Hepatic stellate cell (primary cell): ENCODE measurements around the gene TBCB.

Experiments
- DNase-seq: peaks from one replicate; pipeline ENCODE4 v3.0.0; 2011; ENCODE audit warnings: low spot score

The TBCB gene

DNA sequence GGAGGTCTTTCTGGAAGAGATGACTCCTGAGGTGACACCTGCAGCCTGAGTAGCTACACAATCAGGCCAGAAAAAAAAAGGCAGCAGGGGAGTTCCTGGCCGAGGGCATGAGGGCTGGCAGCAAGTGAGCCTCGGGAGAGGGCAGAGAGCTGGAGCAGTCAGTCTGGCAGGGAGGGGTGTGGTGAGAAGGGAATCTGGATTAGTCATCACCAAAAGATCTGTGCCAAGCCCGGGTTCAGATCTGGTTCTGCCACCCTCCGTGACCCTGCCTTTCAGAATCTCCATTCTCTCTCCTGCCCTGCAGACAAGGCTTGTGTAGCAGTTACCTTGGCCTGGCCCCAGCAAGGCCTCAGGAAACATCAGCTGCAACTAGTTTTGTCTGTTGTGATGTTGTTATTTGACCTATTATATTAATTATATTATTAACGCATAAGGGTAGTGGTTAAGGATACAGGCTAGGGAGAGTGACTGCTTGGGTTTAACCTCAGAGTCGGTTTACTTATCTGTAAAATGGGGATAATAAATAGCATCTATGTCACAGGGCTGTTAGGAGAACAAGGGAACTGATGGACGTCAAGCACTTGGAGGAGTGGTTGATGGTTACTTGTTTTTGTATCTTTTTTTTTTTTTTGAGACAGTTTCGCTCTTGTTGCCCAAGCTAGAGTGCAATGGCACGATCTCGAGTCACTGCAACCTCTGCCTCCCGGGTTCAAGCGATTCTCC, 21.9 kb downstream of the TBCB start:
- DNase-seq: peak; percentile 71

DNA sequence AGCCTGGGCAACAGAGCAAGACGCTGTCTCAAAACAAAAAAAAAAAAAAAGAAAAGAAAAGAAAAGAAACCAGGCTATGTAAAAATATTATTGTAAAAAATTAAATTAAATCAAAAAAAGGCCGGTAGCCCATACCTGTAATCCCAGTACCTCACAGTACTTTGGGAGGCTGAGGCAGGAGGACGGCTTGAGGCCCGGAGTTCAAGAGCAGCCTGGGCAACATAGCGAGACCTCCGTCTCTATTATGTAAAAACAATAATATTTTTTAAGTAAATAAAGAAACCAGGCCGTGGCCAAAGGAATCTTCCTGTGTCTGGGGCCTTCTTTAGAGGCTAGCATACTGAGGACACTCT, 23.8 kb downstream of the TBCB start:
- no peak for DNase-seq

DNA sequence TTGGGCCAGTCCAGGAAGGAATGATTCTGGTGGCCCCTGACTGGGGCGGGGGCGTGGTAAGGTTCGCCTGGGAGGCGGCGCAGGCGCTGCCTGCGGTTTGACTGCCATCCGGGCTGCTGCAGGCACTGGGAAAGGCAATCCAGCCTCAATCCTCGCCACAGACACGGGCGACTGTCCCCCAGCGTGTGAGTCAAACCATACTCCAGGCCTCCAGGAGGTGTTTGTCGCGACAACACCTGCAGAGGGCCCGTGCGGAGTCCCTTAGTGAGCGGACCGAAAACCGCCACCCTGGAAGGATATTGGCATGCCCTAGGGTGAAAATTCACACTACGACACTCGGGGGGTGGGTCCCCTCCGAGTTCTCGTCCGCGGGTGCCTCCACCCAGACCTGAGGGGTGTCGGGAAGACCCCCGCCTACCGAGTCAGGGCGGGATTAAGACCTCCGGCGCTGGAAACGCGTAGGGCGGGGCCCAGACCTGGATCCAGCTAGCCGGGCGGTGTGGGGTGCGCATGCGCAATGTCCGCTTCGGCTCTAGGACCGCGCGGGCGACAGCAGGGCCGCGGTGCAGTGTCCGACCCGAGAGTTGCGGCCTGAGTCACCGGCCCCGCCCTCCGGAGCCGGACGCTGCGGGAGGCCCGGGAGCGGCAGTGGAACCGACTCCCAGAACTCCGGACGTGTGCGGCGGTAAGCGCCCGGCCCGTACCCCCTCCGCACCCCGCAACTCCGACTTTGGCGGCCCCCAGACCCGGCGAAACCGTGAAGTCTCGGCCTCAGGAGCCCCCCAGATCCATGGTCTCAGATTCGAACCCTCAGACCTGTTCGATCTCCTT, 24.4 kb downstream of the TBCB start, which contains the start of gene CAPNS1:
Gene CAPNS1 (plus strand): TSS at position 594 of the 831 bp plus-strand sequence. CDS start 946 bp downstream, outside the sequence.
- peak; percentile 98 for DNase-seq

DNA sequence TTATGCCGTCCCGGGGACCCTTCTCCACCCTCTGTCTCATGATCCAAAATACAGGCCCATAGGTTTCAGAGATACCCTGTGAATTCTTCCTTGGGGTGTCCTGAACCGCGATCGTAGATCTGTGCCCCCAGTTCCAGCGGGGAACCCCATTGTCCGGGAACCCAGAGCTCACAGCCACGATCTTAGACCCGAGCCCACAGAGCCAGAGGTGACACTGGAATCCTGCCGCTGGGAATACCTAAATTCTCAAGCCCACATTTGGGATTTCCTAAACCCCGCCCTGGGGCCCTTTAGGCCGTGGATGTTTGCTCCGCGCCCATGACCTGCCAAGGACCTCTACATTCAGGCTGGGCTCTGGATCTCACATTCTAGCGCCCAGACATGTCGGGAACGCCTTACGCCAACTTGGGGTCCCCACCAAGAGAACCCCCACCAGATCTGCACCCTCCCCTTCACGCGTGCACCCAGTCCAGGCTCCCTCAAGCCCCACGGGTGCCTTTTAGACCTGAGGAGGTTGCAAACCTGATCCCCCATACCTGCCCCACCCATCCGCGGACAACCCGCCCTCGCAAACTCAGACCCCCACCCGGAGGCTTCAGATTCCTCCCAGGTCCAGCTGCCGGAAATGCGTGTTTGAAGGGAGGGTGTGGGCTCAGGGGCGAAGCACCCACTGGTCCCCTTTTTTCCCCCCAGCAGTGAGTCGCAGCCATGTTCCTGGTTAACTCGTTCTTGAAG, 25.2 kb downstream of the TBCB start:
- DNase-seq: peak; percentile 72

DNA sequence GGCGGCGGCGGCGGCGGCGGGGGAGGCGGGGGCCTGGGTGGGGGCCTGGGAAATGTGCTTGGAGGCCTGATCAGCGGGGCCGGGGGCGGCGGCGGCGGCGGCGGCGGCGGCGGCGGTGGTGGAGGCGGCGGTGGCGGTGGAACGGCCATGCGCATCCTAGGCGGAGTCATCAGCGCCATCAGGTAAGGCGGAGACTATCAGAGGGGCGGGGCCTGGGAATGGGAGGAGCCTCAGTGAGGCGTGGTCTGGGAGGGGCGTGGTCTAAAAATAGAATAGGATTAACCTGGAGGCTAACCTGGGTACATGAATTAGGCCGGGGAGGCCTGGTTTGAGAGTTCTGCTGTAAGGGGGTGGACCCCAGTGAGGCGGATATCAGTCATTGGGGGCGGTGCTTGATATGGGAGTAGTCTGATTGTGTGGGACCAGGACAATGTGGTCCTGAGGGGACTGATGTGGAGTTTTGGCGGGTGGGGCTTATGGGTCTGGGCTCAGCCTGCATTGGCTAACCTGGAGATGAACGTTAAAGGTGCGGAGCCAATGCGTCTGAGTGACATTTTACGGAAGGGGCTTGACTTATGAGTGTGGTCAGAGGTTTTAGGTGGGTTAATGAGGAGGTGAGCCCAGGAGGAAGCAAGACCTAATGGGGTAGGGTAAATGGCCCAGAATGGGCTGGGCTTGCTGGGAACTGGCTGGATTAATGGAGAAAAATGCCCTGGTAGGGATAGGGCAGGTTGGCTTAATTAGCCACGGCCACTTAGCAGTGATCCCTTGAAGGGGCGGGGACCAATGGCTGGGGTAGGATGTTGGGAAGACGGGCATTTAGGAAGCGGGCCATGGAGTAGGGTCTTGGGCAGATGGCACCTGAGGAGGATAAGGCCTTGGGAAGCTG, 26.0 kb downstream of the TBCB start:
- peak; percentile 93 for DNase-seq

DNA sequence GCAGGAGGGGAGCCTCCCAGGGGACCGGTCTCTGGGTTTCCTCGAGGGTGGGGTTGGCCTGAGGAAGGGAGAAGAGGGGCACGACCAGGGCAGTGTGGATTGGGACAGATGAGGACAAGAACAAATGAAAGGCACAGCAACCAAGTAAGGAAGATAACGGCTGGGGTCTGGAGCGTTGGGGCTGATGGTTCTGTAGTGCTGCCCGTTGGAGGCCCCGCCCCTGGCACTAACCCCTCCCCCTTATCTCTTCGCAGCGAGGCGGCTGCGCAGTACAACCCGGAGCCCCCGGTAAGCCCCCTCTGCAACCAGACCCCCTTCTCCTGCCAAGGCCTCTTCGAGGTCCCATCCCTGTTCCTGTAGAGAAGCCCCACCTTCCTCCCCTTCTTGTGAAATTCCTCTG, 26.8 kb downstream of the TBCB start:
- no peak for DNase-seq

DNA sequence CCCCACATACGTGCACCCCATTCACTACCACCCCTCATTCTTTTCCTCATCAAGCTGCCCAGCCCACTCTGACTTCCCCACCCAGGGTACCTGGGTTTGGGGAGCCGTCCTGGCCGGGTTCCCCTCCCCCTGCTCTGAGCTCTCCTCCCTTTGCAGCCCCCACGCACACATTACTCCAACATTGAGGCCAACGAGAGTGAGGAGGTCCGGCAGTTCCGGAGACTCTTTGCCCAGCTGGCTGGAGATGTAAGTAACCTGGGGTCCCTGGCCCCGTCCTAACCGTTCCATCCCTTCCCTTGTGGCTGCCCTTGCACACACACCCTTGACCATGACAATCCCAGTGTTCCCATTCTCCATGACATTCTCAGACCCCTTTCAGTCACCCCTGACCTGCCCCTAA, 27.2 kb downstream of the TBCB start:
- no peak for DNase-seq

DNA sequence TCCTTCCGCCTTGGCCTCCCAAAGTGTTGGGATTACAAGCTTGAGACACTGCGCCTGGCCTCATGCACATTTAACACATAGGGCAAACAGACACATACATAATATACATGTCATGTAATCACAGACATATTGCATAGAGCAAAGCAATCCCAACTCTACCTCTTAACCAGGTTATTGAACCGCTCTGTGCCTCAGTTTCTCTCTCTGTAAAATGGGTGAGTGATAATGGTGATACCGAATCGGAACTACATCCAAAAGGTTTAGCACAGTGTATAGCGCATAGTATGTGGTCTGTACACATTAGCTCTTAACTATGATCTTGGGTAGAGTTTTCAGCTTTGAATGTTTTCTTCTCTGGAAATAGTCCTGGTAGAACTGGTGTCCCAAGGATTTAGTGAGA, 29.4 kb downstream of the TBCB start:
- no peak for DNase-seq

DNA sequence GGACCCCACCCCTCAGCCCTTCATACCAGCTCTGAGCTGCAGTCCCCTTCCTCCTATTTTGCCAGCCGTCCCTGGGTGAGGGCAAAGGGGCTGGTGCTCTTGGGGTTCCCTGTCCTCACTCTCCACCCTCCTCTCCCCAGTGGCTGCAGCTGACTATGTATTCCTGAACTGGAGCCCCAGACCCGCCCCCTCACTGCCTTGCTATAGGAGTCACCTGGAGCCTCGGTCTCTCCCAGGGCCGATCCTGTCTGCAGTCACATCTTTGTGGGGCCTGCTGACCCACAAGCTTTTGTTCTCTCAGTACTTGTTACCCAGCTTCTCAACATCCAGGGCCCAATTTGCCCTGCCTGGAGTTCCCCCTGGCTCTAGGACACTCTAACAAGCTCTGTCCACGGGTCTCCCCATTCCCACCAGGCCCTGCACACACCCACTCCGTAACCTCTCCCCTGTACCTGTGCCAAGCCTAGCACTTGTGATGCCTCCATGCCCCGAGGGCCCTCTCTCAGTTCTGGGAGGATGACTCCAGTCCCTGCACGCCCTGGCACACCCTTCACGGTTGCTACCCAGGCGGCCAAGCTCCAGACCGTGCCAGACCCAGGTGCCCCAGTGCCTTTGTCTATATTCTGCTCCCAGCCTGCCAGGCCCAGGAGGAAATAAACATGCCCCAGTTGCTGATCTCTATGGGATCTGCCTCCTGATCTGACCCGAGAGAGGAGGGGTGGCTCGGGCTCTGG, 34.6 kb downstream of the TBCB start:
- no peak for DNase-seq

DNA sequence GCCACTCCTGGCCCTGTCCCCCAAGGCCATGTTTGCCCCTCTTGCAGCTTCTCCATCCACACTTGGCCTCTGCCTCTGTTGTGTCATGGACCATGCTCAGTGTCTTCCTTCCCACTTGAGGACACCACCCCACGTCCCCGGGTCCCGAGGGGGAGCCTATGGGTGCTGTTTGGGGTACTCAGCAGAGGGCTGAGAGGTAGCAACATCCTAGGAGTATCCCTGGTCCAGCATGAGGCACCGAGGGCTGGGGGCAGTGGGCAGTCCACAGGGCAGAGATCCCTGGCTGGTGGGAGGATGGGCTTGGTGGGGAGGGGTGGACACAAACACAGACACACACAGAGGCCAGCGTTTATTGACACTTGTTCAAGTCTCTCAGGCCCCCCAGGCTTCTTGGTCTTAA, 35.3 kb downstream of the TBCB start:
- no peak for DNase-seq

DNA sequence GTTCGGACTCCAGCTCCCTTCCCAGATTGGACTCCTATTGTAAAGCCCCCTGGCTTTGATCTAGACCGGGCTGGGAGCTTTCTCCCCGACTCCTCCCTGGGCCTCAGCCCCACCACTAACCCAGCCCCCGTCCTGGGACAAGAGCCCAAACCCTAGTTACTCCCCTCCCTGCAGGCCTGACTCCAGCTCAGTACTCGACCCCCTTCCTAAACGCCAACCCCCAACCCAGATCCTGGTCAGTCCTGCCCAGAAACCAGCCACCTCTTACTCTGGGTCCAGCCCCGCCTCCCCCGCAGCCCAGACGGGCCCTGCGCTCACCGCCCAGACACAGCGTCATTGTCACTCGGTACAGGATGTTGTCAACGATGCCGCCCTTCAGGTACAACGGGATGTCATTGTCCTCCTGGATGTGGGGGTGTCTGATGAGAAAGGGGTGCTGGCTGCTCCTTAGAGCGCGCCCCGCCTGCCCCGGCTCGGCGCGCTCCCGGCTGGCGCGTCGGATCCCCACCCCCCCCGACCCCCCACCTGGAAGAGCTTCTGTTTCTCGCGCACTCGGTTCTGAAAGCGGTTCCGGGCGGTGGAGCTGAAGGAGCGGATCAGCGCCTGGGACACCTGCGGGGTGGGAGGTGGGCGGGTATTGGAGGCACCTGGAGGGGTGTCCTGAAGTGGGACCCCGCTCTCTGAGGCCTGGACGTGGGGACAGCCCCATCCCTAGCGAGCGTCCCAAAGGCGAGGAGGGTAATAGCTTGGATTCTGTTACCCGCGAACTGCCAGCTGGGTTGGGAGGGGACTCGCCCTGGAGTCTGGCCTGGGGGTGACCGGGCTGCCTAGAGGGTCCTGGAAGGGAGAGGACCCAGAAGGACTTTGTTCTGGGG, 36.1 kb downstream of the TBCB start:
- DNase-seq: peak; percentile 47

DNA sequence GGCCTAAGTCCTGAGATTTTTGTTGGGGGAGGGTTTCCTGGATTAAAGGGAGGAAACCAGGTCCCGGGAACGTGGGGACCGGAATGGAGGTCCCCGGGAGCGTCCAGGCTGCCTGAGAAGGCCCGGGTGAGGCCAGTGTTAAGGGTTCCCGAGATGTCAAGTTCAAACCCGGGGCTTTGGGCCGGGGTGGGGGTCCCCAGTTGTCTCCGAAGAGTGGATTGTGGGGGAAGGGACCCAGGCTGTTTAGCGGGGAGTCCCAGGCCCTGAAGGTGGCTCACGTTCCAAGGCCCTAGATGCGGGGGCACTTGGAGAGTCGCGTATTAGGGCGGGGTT, 36.7 kb downstream of the TBCB start:
- peak; percentile 40 for DNase-seq

DNA sequence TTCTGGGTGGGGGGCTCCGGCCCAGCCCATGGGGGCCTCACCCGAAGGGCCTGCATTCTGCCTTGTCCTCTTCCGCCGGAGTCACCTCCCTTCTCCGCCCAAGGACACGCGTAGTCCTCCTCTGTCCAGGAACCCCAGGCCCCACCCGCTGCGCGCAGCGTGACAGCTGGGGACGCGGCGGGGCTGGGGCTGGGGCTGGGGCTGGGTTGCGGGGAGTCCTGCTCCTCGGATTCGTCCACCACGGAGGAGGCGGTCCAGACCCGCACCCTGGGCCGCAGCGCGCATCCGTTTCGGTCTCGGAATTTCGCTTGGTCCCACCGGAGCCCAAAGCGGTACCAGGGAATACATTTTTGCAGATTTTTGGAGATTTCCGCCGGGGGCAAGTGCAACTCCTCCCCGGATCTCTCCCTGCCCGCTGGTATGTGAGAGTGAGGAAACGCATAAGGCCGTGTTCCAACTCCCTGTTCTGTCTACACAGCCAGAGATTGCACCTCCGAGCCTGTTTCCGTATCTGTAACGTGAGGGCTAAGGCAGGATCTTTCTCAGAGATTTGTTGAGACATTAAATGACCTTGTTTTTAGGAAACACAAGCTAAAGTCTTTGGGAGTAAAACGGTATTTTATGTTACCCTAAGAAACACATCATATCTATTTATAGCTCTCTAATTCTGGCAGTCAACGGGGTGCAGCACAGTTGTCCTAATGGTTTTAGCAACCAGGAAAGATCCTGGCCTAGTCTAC, 37.3 kb downstream of the TBCB start, which contains the start of gene COX7A1:
Gene COX7A1 (minus strand): TSS at position 96 of the 740 bp plus-strand sequence. CDS start 40 bp downstream, at position 56.
- peak; percentile 78 for DNase-seq

DNA sequence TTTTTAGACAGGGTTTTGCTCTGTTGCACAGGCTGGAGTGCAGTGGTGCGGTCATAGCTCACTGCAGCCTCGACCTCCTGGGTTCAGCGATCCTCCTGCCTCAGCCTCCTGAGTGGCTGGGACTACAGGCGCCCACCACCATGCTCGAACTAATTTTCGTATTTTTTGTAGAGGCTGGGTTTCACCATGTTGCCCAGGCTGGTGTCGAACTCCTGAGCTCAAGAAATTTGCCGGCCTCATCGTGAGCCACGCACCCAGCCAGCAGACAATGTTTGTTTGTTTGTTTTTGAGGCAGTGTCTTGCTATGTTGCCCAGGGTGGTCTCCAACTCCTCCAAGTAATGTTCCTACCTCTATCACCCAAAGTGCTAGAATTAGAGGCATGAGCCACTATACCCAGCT, 37.9 kb downstream of the TBCB start:
- DNase-seq: no peak

DNA sequence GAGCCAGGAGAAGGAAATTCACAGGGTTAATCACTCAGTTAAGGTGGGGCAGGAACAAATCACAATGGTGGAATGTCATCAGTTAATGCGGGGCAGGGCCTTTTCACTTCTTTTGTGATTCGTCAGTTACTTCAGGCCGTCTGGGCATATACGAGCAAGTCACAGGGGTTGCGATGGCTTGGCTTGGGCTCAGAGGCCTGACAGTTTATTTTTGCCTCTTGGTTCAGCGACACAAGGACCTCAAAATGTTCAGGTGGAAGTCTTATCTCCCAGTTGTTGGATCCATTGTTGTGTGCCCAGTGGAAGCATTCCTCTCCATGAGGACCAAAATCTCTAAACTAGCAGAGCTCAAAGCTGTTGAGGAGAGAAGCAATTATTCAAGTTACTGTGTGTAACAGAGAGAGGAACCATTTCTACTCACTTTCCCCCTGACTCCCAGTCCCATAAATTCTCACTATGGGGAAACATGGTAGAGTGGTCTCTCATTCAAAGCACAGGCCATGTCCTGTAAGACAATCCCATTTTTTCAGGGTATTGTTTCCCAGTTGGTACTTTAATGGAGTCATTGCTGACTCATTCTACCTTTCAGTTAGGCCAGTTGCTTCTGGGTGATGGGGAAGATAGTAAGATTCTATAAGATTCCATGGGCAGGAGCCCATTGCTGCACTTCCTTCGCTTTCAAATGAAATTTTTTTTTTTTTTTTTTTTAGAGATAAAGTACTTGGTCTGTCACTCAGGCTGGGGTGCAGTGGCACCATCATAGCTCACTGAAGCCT, 45.7 kb downstream of the TBCB start:
- DNase-seq: no peak

DNA sequence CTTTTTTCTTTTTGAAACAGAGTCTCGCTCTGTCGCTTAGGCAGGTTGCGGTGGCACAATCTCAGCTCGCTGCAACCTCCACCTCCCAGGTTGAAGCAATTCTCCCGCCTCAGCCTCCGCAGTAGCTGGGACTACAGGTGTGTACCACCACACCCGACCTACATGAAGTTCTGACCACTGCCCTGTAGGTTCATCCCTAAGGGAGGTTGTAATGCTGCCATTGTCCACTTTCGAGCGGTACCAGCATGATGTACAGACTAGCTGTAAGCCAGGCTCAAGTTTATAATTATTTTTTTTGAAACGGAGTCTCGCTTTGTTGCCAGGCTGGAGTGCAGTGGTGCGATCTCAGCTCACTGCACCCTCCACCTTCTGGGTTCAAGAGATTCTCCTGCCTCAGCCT, 48.5 kb downstream of the TBCB start:
- DNase-seq: no peak

DNA sequence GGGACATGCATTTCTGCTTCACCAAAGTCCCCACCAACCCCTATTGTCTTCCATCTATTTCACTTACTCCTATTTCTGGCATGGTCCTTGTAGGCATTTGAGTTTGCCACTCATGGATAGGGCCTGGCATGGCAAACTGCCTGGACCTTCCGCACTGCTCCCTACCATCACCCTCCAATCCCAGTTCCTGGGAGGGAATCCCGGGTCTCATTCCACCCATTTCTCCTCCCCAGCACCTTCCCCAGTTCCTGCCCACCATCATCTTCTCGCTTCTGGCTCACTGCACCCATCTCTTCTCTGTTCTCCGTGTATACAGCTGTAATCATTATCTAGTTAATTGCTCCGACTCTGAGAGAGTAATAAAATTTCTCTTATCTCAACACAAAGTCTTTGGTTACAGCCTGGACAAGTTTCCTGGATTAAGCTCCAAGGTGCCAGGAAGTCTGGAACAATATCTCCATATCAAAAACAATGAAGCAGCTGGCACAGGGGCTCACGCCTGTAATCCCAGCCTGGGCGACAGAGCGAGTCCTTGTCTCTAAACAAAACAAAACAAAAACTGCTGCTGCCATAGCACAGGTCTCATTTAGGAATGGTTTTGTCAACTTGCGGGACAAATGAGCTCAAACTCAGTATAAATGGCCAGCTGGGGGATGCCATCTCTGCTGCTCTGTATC, 54.0 kb downstream of the TBCB start:
- no peak for DNase-seq

DNA sequence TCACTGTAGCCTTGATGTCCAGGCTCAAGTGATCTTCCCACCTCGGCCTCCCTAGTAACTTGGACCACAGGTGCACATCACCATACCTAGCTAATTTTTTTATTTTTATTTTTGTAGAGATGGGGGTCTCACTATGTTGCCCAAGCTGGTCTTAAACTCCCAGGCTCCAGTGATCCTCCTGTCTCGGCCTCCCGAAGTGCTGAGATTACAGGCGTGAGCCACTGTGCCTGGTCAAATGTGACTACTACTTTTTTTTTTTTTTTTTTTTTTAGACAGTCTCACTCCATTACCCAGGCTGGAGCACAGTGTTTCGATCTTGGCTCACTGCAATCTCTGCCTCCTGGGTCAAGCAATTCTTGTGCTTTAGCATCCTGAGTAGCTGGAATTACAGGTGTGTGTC, 57.6 kb downstream of the TBCB start:
- DNase-seq: no peak
